Tibial artery (tissue), 4 donors: ENCODE measurements around the gene USP1.

ENCODE experiments used
- DNase-seq, 2 donors: peaks; one replicate each; pipeline ENCODE4 v3.0.0-alpha.2; 2019
- H3K27ac ChIP-seq, 2 donors: fragments of 200-600 bp; sonication (generic) in 1 of 2; 1 replicate in 1 of 2; 2 replicates in 1 of 2; pipeline ENCODE4 v1.5.1; 2018 to 2019; ENCODE audit warnings: mild to moderate bottlenecking in 1 of 2
- H3K27me3 ChIP-seq, 2 donors: fragments of 200-600 bp; sonication (generic) in 1 of 2; one replicate each; pipeline versions ENCODE4 v1.5.1 to v1.6.0; 2016 to 2019
- H3K36me3 ChIP-seq, 3 donors: fragments of 200-600 bp; sonication (generic) in 2 of 3; one replicate each; pipeline ENCODE4 v1.5.1; 2016 to 2019; ENCODE audit warnings: mild to moderate bottlenecking in 2 of 3
- H3K4me1 ChIP-seq, 4 donors: fragments of 200-600 bp; sonication (generic) in 2 of 4; 1 replicate in 3 of 4; 2 replicates in 1 of 4; pipeline ENCODE4 v1.5.1; 2016 to 2019
- H3K4me3 ChIP-seq, 2 donors: fragments of 200-600 bp; sonication (generic) in 1 of 2; 1 replicate in 1 of 2; 2 replicates in 1 of 2; pipeline ENCODE4 v1.5.1; 2018 to 2019; ENCODE audit warnings: mild to moderate bottlenecking in 2 of 2
- H3K9me3 ChIP-seq, 3 donors: fragments of 200-600 bp; sonication (generic) in 1 of 3; one replicate each; pipeline ENCODE4 v1.5.1; 2016 to 2019
- intact Hi-C: fragments of 100-400 bp; cut with DNase I; formaldehyde crosslinking; loops from one replicate; pipeline ENCODE4 v1.15.0; 2023; ENCODE audit warnings: low total_unique reads
- TF ChIP-seq, protein P1 (sequence below), 2 experiments: fragments of 200-600 bp in 1 of 2; fragments of 450-650 bp in 1 of 2; IDR thresholded peaks; one replicate each; pipeline ENCODE4 v1.5.1; 2017 to 2019; ENCODE audit warnings: antibody characterized with exemption in 2 of 2, mild to moderate bottlenecking in 1 of 2, moderate library complexity in 1 of 2

Gene USP1

DNA sequence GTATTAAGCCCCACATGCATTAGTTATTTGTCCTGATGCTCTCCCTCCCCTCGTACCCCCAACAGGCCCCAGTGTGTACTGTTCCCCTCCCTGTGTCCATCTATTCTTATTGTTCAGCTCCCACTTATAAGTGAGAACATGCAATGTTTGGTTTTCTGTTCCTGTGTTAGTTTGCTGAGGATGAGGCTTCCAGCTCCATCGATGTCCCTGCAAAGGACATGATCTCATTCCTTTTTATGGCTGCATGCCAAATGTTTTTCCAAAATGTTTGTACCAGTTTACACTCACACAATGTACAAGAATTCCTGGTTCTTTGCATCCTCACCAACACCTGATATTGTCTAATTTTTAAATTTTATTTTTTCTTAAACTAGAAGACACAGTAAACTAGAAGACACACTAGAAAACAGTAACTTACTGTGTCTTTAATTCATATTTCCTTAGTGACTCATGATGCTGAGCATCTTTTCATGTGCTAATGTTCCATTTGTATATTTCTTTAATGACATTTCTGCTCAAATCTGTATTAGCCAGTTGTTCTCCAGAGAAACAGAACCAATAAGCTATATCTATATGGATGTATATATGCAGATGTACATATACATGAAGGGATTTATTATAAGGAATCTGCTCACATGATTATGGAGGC, 19.4 kb upstream of the USP1 start:
- H3K4me3 ChIP-seq, result no peak overlapping the region
- no peaks in the 10 kb centered on the region for H3K4me1 ChIP-seq
- intact Hi-C loops, result no loop called here
- no peak overlapping the region for H3K27ac ChIP-seq
- H3K27me3 ChIP-seq, result peaks cover 0 to 2% of the 10 kb centered on the region in 2 donors
- H3K9me3 ChIP-seq, result no peaks in the 10 kb centered on the region
- TF ChIP-seq, protein P1, sequence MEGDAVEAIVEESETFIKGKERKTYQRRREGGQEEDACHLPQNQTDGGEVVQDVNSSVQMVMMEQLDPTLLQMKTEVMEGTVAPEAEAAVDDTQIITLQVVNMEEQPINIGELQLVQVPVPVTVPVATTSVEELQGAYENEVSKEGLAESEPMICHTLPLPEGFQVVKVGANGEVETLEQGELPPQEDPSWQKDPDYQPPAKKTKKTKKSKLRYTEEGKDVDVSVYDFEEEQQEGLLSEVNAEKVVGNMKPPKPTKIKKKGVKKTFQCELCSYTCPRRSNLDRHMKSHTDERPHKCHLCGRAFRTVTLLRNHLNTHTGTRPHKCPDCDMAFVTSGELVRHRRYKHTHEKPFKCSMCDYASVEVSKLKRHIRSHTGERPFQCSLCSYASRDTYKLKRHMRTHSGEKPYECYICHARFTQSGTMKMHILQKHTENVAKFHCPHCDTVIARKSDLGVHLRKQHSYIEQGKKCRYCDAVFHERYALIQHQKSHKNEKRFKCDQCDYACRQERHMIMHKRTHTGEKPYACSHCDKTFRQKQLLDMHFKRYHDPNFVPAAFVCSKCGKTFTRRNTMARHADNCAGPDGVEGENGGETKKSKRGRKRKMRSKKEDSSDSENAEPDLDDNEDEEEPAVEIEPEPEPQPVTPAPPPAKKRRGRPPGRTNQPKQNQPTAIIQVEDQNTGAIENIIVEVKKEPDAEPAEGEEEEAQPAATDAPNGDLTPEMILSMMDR (IDR thresholded peaks at IDR 0.05), result no peak
- no peak for DNase-seq
- H3K36me3 ChIP-seq, result no peaks in the 10 kb centered on the region

DNA sequence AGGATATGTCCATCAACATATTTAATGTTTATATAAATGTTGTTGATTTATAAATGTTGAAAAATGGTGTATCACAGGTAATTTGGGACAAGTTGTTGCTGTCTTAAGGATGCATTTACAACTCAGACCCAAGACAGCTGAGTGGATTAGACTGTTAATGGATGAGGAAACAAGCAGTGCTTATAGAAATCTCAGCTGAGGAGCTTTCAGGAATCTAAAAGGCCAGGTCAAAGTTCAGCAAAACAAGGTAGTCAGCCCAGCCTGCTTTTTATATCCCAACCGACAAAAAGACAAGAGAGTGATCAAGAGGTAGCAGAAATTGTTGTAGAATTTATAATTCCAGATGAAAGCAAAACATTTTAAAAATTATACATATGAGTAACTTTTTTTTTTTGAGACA, 16.6 kb upstream of the USP1 start:
- TF ChIP-seq, protein P1 (IDR thresholded peaks at IDR 0.05), result no peak
- H3K4me3 ChIP-seq, result no peak overlapping the region
- H3K4me1 ChIP-seq, result no peaks in the 10 kb centered on the region
- no peaks in the 10 kb centered on the region for H3K36me3 ChIP-seq
- H3K27me3 ChIP-seq, result no peaks in the 10 kb centered on the region
- intact Hi-C loops, result no loop called here
- no peak overlapping the region for H3K27ac ChIP-seq
- no peaks in the 10 kb centered on the region for H3K9me3 ChIP-seq
- DNase-seq, result no peak

DNA sequence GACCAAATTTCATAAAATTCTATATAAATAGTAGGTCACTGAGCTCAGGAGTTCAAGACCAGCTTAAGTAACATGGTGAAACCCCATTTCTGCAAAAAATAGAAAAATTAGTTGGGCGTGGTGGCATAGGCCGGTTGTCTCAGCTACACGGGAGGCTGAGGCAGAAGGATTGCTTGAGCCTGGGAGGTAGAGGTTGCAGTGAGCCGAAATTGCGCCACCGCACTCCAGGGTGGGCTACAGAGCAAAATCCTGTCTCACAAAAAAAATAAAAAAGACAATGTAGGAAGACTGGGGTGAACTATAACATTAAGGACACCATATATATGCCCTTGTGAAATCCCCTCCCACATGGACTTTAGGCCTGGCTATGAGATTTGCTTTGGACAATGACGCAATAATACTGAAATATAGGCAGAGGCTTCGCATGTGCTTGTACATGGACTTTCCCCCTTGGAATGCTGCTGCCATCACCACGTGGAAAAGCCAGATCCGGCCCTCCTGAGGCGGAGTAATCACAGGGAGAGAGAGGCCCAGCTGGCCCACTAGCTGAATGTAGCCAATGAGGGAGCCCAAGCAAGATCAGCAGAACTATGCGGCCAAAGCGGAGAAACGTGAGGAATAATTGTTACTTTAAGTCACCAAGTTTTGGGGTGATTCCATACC, 13.1 kb upstream of the USP1 start:
- H3K9me3 ChIP-seq, result no peaks in the 10 kb centered on the region
- no peaks in the 10 kb centered on the region for H3K36me3 ChIP-seq
- no peak for DNase-seq
- TF ChIP-seq, protein P1 (IDR thresholded peaks at IDR 0.05), result no peak
- H3K4me1 ChIP-seq, result no peaks in the 10 kb centered on the region
- H3K27me3 ChIP-seq, result no peaks in the 10 kb centered on the region
- no peak overlapping the region for H3K4me3 ChIP-seq
- intact Hi-C loops, result no loop called here
- no peak overlapping the region for H3K27ac ChIP-seq

DNA sequence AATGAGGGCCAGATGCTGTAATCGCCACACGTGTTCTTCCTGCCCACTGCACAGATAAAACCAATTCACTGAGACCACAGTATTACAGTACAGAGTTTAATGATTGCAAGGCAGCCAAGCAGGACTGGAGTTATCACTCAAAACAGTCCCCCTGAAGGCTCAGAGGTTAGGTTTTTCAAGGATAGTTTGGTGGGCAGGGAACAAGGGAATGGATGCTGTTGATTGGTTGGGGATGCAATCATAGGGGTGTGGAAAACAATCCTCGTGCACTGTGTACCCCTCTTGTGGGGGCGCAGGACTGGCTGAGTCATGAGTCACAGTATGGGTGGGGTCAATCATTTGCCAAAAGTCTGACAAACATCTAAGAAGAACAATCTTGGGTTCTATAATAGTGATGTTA, 12.4 kb upstream of the USP1 start:
- H3K4me3 ChIP-seq, result no peak overlapping the region
- no peak for DNase-seq
- TF ChIP-seq, protein P1 (IDR thresholded peaks at IDR 0.05), result no peak
- no peaks in the 10 kb centered on the region for H3K36me3 ChIP-seq
- H3K27ac ChIP-seq, result no peak overlapping the region
- no peaks in the 10 kb centered on the region for H3K27me3 ChIP-seq
- H3K4me1 ChIP-seq, result no peaks in the 10 kb centered on the region
- intact Hi-C loops, result no loop called here
- H3K9me3 ChIP-seq, result no peaks in the 10 kb centered on the region

DNA sequence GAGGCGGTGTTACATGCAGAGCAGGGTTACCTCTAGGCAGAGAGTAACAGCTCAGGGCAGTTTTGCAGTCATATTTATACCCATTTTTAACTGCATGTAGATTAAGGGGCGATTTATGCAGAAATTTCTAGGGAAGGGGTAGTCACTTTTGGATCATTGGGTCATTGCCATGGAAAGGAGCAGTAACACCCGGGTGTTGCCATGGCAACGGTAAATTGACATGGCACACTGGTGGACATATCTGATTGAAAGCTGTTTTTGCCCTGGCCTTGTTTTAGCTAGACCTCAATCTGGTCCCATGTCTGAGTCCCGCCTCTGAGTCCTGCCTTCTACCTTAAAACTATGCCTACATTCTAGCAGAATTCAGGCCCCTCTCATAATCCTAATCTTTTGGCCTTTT, 11.8 kb upstream of the USP1 start:
- no peaks in the 10 kb centered on the region for H3K9me3 ChIP-seq
- no peaks in the 10 kb centered on the region for H3K36me3 ChIP-seq
- intact Hi-C loops, result no loop called here
- H3K27ac ChIP-seq, result no peak overlapping the region
- H3K27me3 ChIP-seq, result no peaks in the 10 kb centered on the region
- H3K4me1 ChIP-seq, result no peaks in the 10 kb centered on the region
- DNase-seq, result no peak
- TF ChIP-seq, protein P1 (IDR thresholded peaks at IDR 0.05), result no peak
- H3K4me3 ChIP-seq, result no peak overlapping the region
